ENCODE measurements around the gene CD200R1L.

Gene CD200R1L

GRCh38 chr3:112807685-112808084 lies 39.0 kb downstream of the CD200R1L start:
- Histone ChIP-seq H3K27ac (ENCODE audit: low read depth, low read length) (no peak overlapping the region), H3K9me3 (ENCODE audit: control insufficient read depth, insufficient read depth, low read depth, low read length) (no peaks in the 10 kb centered on the region), H3K27me3 (ENCODE audit: control insufficient read depth, insufficient read depth, low read length) (no peaks in the 10 kb centered on the region), H3K9ac (ENCODE audit: low read length) (no peak overlapping the region), H3K36me3 (ENCODE audit: control insufficient read depth, insufficient read depth, low read length) (no peaks in the 10 kb centered on the region), H3K4me1 (ENCODE audit: control insufficient read depth, insufficient read depth, low read length) (no peaks in the 10 kb centered on the region), H3K4me3 (ENCODE audit: low read depth, low read length) (no peak overlapping the region)

- H3K4me1 ChIP-seq (ENCODE audit: control insufficient read depth, insufficient read depth, low read length), result no peaks in the 10 kb centered on the region
- H3K9me3 ChIP-seq (ENCODE audit: control insufficient read depth, insufficient read depth, low read depth, low read length), result no peaks in the 10 kb centered on the region
- H3K27ac ChIP-seq (ENCODE audit: low read depth, low read length), result no peak overlapping the region
- no peak overlapping the region for H3K9ac ChIP-seq (ENCODE audit: low read length)
- no peaks in the 10 kb centered on the region for H3K27me3 ChIP-seq (ENCODE audit: control insufficient read depth, insufficient read depth, low read length)
- H3K4me3 ChIP-seq (ENCODE audit: low read depth, low read length), result no peak overlapping the region
- H3K36me3 ChIP-seq (ENCODE audit: control insufficient read depth, insufficient read depth, low read length), result no peaks in the 10 kb centered on the region
Measured at GRCh38 chr3:112806903-112807302, 39.8 kb downstream of the CD200R1L start.

- Histone ChIP-seq H3K9me3 (ENCODE audit: control insufficient read depth, insufficient read depth, low read depth, low read length) (no peaks in the 10 kb centered on the region), H3K4me3 (ENCODE audit: low read depth, low read length) (no peak overlapping the region), H3K4me1 (ENCODE audit: control insufficient read depth, insufficient read depth, low read length) (no peaks in the 10 kb centered on the region), H3K36me3 (ENCODE audit: control insufficient read depth, insufficient read depth, low read length) (no peaks in the 10 kb centered on the region), H3K27ac (ENCODE audit: low read depth, low read length) (no peak overlapping the region), H3K27me3 (ENCODE audit: control insufficient read depth, insufficient read depth, low read length) (no peaks in the 10 kb centered on the region), H3K9ac (ENCODE audit: low read length) (no peak overlapping the region)
Measured at GRCh38 chr3:112805126-112805525, 41.5 kb downstream of the CD200R1L start.

- Histone ChIP-seq H3K4me3 (ENCODE audit: low read depth, low read length) (no peak overlapping the region), H3K4me1 (ENCODE audit: control insufficient read depth, insufficient read depth, low read length) (no peaks in the 10 kb centered on the region), H3K36me3 (ENCODE audit: control insufficient read depth, insufficient read depth, low read length) (no peaks in the 10 kb centered on the region), H3K9ac (ENCODE audit: low read length) (no peak overlapping the region), H3K27me3 (ENCODE audit: control insufficient read depth, insufficient read depth, low read length) (no peaks in the 10 kb centered on the region), H3K27ac (ENCODE audit: low read depth, low read length) (no peak overlapping the region), H3K9me3 (ENCODE audit: control insufficient read depth, insufficient read depth, low read depth, low read length) (no peaks in the 10 kb centered on the region)
Measured at GRCh38 chr3:112804021-112804420, 42.6 kb downstream of the CD200R1L start.

- no peak overlapping the region for H3K4me3 ChIP-seq (ENCODE audit: low read depth, low read length)
- no peaks in the 10 kb centered on the region for H3K4me1 ChIP-seq (ENCODE audit: control insufficient read depth, insufficient read depth, low read length)
- no peaks in the 10 kb centered on the region for H3K27me3 ChIP-seq (ENCODE audit: control insufficient read depth, insufficient read depth, low read length)
- no peaks in the 10 kb centered on the region for H3K9me3 ChIP-seq (ENCODE audit: control insufficient read depth, insufficient read depth, low read depth, low read length)
- H3K27ac ChIP-seq (ENCODE audit: low read depth, low read length), result no peak overlapping the region
- H3K9ac ChIP-seq (ENCODE audit: low read length), result no peak overlapping the region
- no peaks in the 10 kb centered on the region for H3K36me3 ChIP-seq (ENCODE audit: control insufficient read depth, insufficient read depth, low read length)
Measured at GRCh38 chr3:112803467-112803866, 43.2 kb downstream of the CD200R1L start.

GRCh38 chr3:112802338-112802737 lies 44.3 kb downstream of the CD200R1L start:
- Histone ChIP-seq H3K9ac (ENCODE audit: low read length) (no peak overlapping the region), H3K4me1 (ENCODE audit: control insufficient read depth, insufficient read depth, low read length) (no peaks in the 10 kb centered on the region), H3K9me3 (ENCODE audit: control insufficient read depth, insufficient read depth, low read depth, low read length) (no peaks in the 10 kb centered on the region), H3K27me3 (ENCODE audit: control insufficient read depth, insufficient read depth, low read length) (no peaks in the 10 kb centered on the region), H3K27ac (ENCODE audit: low read depth, low read length) (no peak overlapping the region), H3K4me3 (ENCODE audit: low read depth, low read length) (no peak overlapping the region), H3K36me3 (ENCODE audit: control insufficient read depth, insufficient read depth, low read length) (no peaks in the 10 kb centered on the region)

GRCh38 chr3:112799946-112800345 lies 46.7 kb downstream of the CD200R1L start:
- Histone ChIP-seq H3K27me3 (ENCODE audit: control insufficient read depth, insufficient read depth, low read length) (no peaks in the 10 kb centered on the region), H3K27ac (ENCODE audit: low read depth, low read length) (no peak overlapping the region), H3K9me3 (ENCODE audit: control insufficient read depth, insufficient read depth, low read depth, low read length) (no peaks in the 10 kb centered on the region), H3K36me3 (ENCODE audit: control insufficient read depth, insufficient read depth, low read length) (no peaks in the 10 kb centered on the region), H3K4me1 (ENCODE audit: control insufficient read depth, insufficient read depth, low read length) (no peaks in the 10 kb centered on the region), H3K4me3 (ENCODE audit: low read depth, low read length) (no peak overlapping the region), H3K9ac (ENCODE audit: low read length) (no peak overlapping the region)

GRCh38 chr3:112794622-112795172 lies 52.0 kb downstream of the CD200R1L start:
- H3K27ac ChIP-seq (ENCODE audit: low read depth, low read length), result no peak overlapping the region
- no peaks in the 10 kb centered on the region for H3K9me3 ChIP-seq (ENCODE audit: control insufficient read depth, insufficient read depth, low read depth, low read length)

GRCh38 chr3:112793326-112794081 lies 53.2 kb downstream of the CD200R1L start:
- Histone ChIP-seq H3K36me3 (ENCODE audit: control insufficient read depth, insufficient read depth, low read length) (no peaks in the 10 kb centered on the region), H3K9me3 (ENCODE audit: control insufficient read depth, insufficient read depth, low read depth, low read length) (no peaks in the 10 kb centered on the region), H3K9ac (ENCODE audit: low read length) (no peak overlapping the region), H3K27me3 (ENCODE audit: control insufficient read depth, insufficient read depth, low read length) (no peaks in the 10 kb centered on the region), H3K4me1 (ENCODE audit: control insufficient read depth, insufficient read depth, low read length) (peaks cover 17% of the 10 kb centered on the region), H3K27ac (ENCODE audit: low read depth, low read length) (no peak overlapping the region), H3K4me3 (ENCODE audit: low read depth, low read length) (no peak overlapping the region)

More at GRCh38 chr3:112794622-112795172, 52.0 kb downstream of the CD200R1L start:
- Histone ChIP-seq H3K27me3 (ENCODE audit: control insufficient read depth, insufficient read depth, low read length) (no peaks in the 10 kb centered on the region), H3K4me3 (ENCODE audit: low read depth, low read length) (no peak overlapping the region), H3K9ac (ENCODE audit: low read length) (no peak overlapping the region), H3K36me3 (ENCODE audit: control insufficient read depth, insufficient read depth, low read length) (no peaks in the 10 kb centered on the region), H3K4me1 (ENCODE audit: control insufficient read depth, insufficient read depth, low read length) (peaks cover 17% of the 10 kb centered on the region)

- no peak overlapping the region for H3K4me3 ChIP-seq (ENCODE audit: low read depth, low read length)
- H3K27ac ChIP-seq (ENCODE audit: low read depth, low read length), result no peak overlapping the region
- peaks cover 8% of the 10 kb centered on the region for H3K9me3 ChIP-seq (ENCODE audit: control insufficient read depth, insufficient read depth, low read depth, low read length)
- H3K4me1 ChIP-seq (ENCODE audit: control insufficient read depth, insufficient read depth, low read length), result peaks cover 17% of the 10 kb centered on the region
- no peak overlapping the region for H3K9ac ChIP-seq (ENCODE audit: low read length)
- H3K27me3 ChIP-seq (ENCODE audit: control insufficient read depth, insufficient read depth, low read length), result no peaks in the 10 kb centered on the region
- H3K36me3 ChIP-seq (ENCODE audit: control insufficient read depth, insufficient read depth, low read length), result no peaks in the 10 kb centered on the region
Measured at GRCh38 chr3:112791736-112792135, 54.9 kb downstream of the CD200R1L start.

- Histone ChIP-seq H3K4me3 (ENCODE audit: low read depth, low read length) (no peak overlapping the region), H3K4me1 (ENCODE audit: control insufficient read depth, insufficient read depth, low read length) (peaks cover 17% of the 10 kb centered on the region), H3K9me3 (ENCODE audit: control insufficient read depth, insufficient read depth, low read depth, low read length) (peaks cover 8% of the 10 kb centered on the region), H3K27me3 (ENCODE audit: control insufficient read depth, insufficient read depth, low read length) (no peaks in the 10 kb centered on the region), H3K36me3 (ENCODE audit: control insufficient read depth, insufficient read depth, low read length) (no peaks in the 10 kb centered on the region), H3K27ac (ENCODE audit: low read depth, low read length) (no peak overlapping the region), H3K9ac (ENCODE audit: low read length) (no peak overlapping the region)
Measured at GRCh38 chr3:112789787-112790186, 56.9 kb downstream of the CD200R1L start.

Measured in HUES6 (cell line).